ENCODE measurements around the gene PRKN.

- TF ChIP-seq GATA2 (IDR thresholded peaks at IDR 0.05; ENCODE audit: low read depth, low read length) (no peak), GATA3 (IDR thresholded peaks at IDR 0.05; ENCODE audit: low read depth, low read length) (no peak)
Measured at GRCh38 chr6:162032620-162033019, 694.9 kb downstream of the PRKN start.
